K562 (cell line): ENCODE measurements around the gene OR2Z1. TPM values are rescaled to one million over a fixed set of nuclear protein-coding genes. Genes with fewer than 3 reads are reported as not detected.
A peak's percentile ranks its signal among the peaks of the same experiment; 100 is the strongest.

Experiments used
- BCL6 ChIP-seq: fragments of 250-450 bp; sonication (Bioruptor Pico); IDR thresholded peaks from 2 replicates; pipeline ENCODE4 v1.4.0; 2020
- CTBP1 ChIP-seq: fragments of 450-650 bp; IDR thresholded peaks from 2 replicates; pipeline ENCODE4 v1.6.1; 2016; ENCODE audit warnings: borderline replicate concordance
- DPF2 ChIP-seq: fragments of 450-650 bp; IDR thresholded peaks from 2 replicates; pipeline ENCODE4 v1.6.1; 2016
- FOXA1 ChIP-seq: fragments of 450-650 bp; IDR thresholded peaks from 2 replicates; pipeline ENCODE4 v1.6.1; 2016; ENCODE audit warnings: mild to moderate bottlenecking, borderline replicate concordance
- FOXJ2 ChIP-seq: fragments of 200-800 bp; sonication (Bioruptor generic); IDR thresholded peaks from 2 replicates; pipeline ENCODE4 v1.6.1; 2016; ENCODE audit warnings: missing genetic modification characterization, missing compliant biosample characterization
- GTF2A2 ChIP-seq: IDR thresholded peaks from 2 replicates; pipeline ENCODE4 v1.6.1; 2016; ENCODE audit warnings: mild to moderate bottlenecking, missing genetic modification characterization, missing compliant biosample characterization
- JUND ChIP-seq, 2 experiments: IDR thresholded peaks; 2 replicates in 1 of 2; 3 replicates in 1 of 2; pipeline ENCODE4 v1.6.1; 2011; ENCODE audit warnings: borderline replicate concordance in 2 of 2, low read depth in 2 of 2, low read length in 2 of 2, improper control_type of control experiment in 1 of 2, missing biosample characterization in 1 of 2, missing genetic modification characterization in 1 of 2, missing genetic modification reagents in 1 of 2
- LARP7 ChIP-seq: fragments of 450-650 bp; IDR thresholded peaks from 2 replicates; pipeline ENCODE4 v1.6.1; 2016
- MTA3 ChIP-seq: fragments of 450-650 bp; formaldehyde crosslinking; IDR thresholded peaks from 2 replicates; pipeline ENCODE4 v1.6.1; 2017; ENCODE audit warnings: mild to moderate bottlenecking, borderline replicate concordance
- NCOA1 ChIP-seq: fragments of 450-650 bp; IDR thresholded peaks from 2 replicates; pipeline ENCODE4 v1.6.1; 2016; ENCODE audit warnings: low read depth
- NFE2 ChIP-seq: IDR thresholded peaks from 2 replicates; pipeline ENCODE4 v1.6.1; 2014; ENCODE audit warnings: antibody characterized with exemption, low read depth
- NR2C2 ChIP-seq, 2 experiments: fragments of 200-800 bp in 1 of 2; sonication (Bioruptor generic) in 1 of 2; sonication (generic) in 1 of 2; formaldehyde crosslinking in 1 of 2; IDR thresholded peaks; 2 replicates each; pipeline versions ENCODE4 v1.6.1 to v1.8.0; 2016 to 2022; ENCODE audit warnings: mild to moderate bottlenecking in 1 of 2, missing compliant biosample characterization in 1 of 2, missing genetic modification characterization in 1 of 2, missing genetic modification reagents in 1 of 2
- NR3C1 ChIP-seq: sonication (generic); formaldehyde crosslinking; IDR thresholded peaks from 2 replicates; pipeline ENCODE4 v1.8.1; 2022; ENCODE audit warnings: missing genetic modification reagents
- POLR2G ChIP-seq: fragments of 200-400 bp; formaldehyde crosslinking; IDR thresholded peaks from 2 replicates; pipeline ENCODE4 v1.6.1; 2017; ENCODE audit warnings: low read depth, mild to moderate bottlenecking, antibody characterized with exemption, low read length, moderate library complexity
- SAFB2 ChIP-seq: fragments of 200-400 bp; formaldehyde crosslinking; IDR thresholded peaks from 2 replicates; pipeline ENCODE4 v1.6.1; 2018; ENCODE audit warnings: borderline replicate concordance, low read length, low read depth, moderate library complexity; ENCODE audit not compliant: severe bottlenecking
- SAP30 ChIP-seq: fragments of 200-600 bp; sonication (generic); IDR thresholded peaks from 2 replicates; pipeline ENCODE4 v1.6.1; 2012; ENCODE audit warnings: borderline replicate concordance, low read depth, mild to moderate bottlenecking, moderate library complexity, low read length, control low read depth, inconsistent platforms; ENCODE audit not compliant: insufficient read depth, poor library complexity, severe bottlenecking
- SIN3A ChIP-seq, 2 experiments: fragments of 150-350 bp in 1 of 2; IDR thresholded peaks; 2 replicates each; pipeline ENCODE4 v1.6.1; 2011 to 2016; ENCODE audit warnings: borderline replicate concordance in 2 of 2, low read depth in 2 of 2, low read length in 2 of 2, mild to moderate bottlenecking in 2 of 2, moderate library complexity in 2 of 2; ENCODE audit not compliant: control insufficient read depth in 1 of 2
- STAT5A ChIP-seq: IDR thresholded peaks from 2 replicates; pipeline ENCODE4 v1.6.1; 2012; ENCODE audit warnings: low read length, inconsistent platforms, borderline replicate concordance
- TCF7L2 ChIP-seq: fragments of 150-350 bp; IDR thresholded peaks from 2 replicates; pipeline ENCODE4 v1.6.1; 2016; ENCODE audit warnings: low read depth, mild to moderate bottlenecking, low read length, moderate library complexity
- ZNF239 ChIP-seq: fragments of 250-450 bp; sonication (Bioruptor Pico); IDR thresholded peaks from 2 replicates; pipeline ENCODE4 v1.4.0; 2020; ENCODE audit warnings: mild to moderate bottlenecking
- ZNF398 ChIP-seq: fragments of 250-450 bp; sonication (Bioruptor Pico); IDR thresholded peaks from 2 replicates; pipeline ENCODE4 v1.8.0; 2021; ENCODE audit warnings: moderate library complexity, mild to moderate bottlenecking, inconsistent platforms
- polyA plus RNA-seq, 8 experiments: library from polyadenylated mRNA; depleted of rRNA in 4 of 8; stranded (reverse) in 5 of 8; unstranded in 3 of 8; fragments of >200 nt; fragmentation: Nextera tagmentation in 2 of 8; fragmentation: Illumina TruSeq in 1 of 8; extraction: Ambion mirVana in 2 of 8; extraction: Trizol in 1 of 8; gene quantifications; 2 replicates each; pipeline versions ENCODE4 v1.2.1 to v1.2.3, GENCODE V29; 2011 to 2014; ENCODE audit warnings: inconsistent platforms in 1 of 8, missing spikeins in 1 of 8
- total RNA-seq, 7 experiments: library from RNA; depleted of rRNA in 6 of 7; stranded (reverse); fragments of >200 nt in 6 of 7; fragmentation: Illumina TruSeq in 2 of 7; extraction: Trizol in 2 of 7; gene quantifications; 2 replicates each; pipeline versions ENCODE4 v1.2.1 to v1.2.3, GENCODE V29; 2011 to 2021; ENCODE audit warnings: low replicate concordance in 1 of 7
- TF ChIP-seq, protein P1 (sequence below): fragments of 250-450 bp; sonication (Bioruptor Pico); IDR thresholded peaks from 2 replicates; pipeline ENCODE4 v1.4.0; 2020; ENCODE audit warnings: mild to moderate bottlenecking
- TF ChIP-seq, protein P2 (sequence below): fragments of 450-650 bp; IDR thresholded peaks from 2 replicates; pipeline ENCODE4 v1.6.1; 2017; ENCODE audit warnings: mild to moderate bottlenecking, moderate library complexity
- TF ChIP-seq, protein P3 (sequence below): fragments of 450-650 bp; IDR thresholded peaks from 2 replicates; pipeline ENCODE4 v1.6.1; 2016; ENCODE audit warnings: low read depth, mild to moderate bottlenecking, moderate library complexity

Gene OR2Z1
- total and polyA plus RNA-seq, 9 of the 15 experiments (the other 6 are each of a cell fraction or from before 2014, with no cell fraction given): 0.13 TPM; not detected in 8

GRCh38 chr19:8688930-8689329, 32.5 kb upstream of the OR2Z1 start (continued):
- TF ChIP-seq NR3C1 (CRISPR knock-in tag): no peak
- no peak for TF ChIP-seq GTF2A2 (tag)
- TF ChIP-seq DPF2: 0 out of 2 replicates have a peak, but pooled peaks have one; percentile 21
- TF ChIP-seq ZNF239 (CRISPR knock-in tag): no peak
- peak; percentile 74 for TF ChIP-seq NFE2
- no peak for TF ChIP-seq SIN3A (IDR thresholded peaks at IDR 0.05; ENCODE audit: borderline replicate concordance in 2 of 2, control insufficient read depth in 1 of 2, low read depth in 2 of 2, low read length in 2 of 2)
- no peak for TF ChIP-seq TCF7L2
- peak; percentile 73; the same call in 1 of the 2 replicates for TF ChIP-seq CTBP1
- peak; percentile 39; the same call in 1 of the 2 replicates for TF ChIP-seq STAT5A
- TF ChIP-seq JUND (IDR thresholded peaks at IDR 0.05; ENCODE audit: borderline replicate concordance, low read depth, low read length): peak; percentile 69
- peak; percentile 84; the same call in 1 of the 3 replicates for TF ChIP-seq JUND (tag; IDR thresholded peaks at IDR 0.05; ENCODE audit: borderline replicate concordance, low read depth, low read length)
- TF ChIP-seq, protein P1, sequence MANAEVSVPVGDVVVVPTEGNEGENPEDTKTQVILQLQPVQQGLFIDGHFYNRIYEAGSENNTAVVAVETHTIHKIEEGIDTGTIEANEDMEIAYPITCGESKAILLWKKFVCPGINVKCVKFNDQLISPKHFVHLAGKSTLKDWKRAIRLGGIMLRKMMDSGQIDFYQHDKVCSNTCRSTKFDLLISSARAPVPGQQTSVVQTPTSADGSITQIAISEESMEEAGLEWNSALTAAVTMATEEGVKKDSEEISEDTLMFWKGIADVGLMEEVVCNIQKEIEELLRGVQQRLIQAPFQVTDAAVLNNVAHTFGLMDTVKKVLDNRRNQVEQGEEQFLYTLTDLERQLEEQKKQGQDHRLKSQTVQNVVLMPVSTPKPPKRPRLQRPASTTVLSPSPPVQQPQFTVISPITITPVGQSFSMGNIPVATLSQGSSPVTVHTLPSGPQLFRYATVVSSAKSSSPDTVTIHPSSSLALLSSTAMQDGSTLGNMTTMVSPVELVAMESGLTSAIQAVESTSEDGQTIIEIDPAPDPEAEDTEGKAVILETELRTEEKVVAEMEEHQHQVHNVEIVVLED (CRISPR knock-in tag): no peak
- TF ChIP-seq FOXA1: no peak
- TF ChIP-seq, protein P2, sequence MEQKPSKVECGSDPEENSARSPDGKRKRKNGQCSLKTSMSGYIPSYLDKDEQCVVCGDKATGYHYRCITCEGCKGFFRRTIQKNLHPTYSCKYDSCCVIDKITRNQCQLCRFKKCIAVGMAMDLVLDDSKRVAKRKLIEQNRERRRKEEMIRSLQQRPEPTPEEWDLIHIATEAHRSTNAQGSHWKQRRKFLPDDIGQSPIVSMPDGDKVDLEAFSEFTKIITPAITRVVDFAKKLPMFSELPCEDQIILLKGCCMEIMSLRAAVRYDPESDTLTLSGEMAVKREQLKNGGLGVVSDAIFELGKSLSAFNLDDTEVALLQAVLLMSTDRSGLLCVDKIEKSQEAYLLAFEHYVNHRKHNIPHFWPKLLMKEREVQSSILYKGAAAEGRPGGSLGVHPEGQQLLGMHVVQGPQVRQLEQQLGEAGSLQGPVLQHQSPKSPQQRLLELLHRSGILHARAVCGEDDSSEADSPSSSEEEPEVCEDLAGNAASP: no peak
- TF ChIP-seq ZNF398 (CRISPR knock-in tag): no peak
- peak; percentile 68; the same call in 1 of the 2 replicates for TF ChIP-seq NCOA1
- no peak for TF ChIP-seq SAFB2
- no peak for TF ChIP-seq SAP30
- 0 out of 2 replicates have a peak, but pooled peaks have one; percentile 41 for TF ChIP-seq BCL6 (CRISPR knock-in tag)
- TF ChIP-seq NR2C2 (CRISPR knock-in tag; IDR thresholded peaks at IDR 0.05): no peak
- peak; percentile 52; the same call in 1 of the 2 replicates for TF ChIP-seq NR2C2 (tag; IDR thresholded peaks at IDR 0.05)
- TF ChIP-seq LARP7: no peak
- TF ChIP-seq, protein P3, sequence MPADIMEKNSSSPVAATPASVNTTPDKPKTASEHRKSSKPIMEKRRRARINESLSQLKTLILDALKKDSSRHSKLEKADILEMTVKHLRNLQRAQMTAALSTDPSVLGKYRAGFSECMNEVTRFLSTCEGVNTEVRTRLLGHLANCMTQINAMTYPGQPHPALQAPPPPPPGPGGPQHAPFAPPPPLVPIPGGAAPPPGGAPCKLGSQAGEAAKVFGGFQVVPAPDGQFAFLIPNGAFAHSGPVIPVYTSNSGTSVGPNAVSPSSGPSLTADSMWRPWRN: 0 out of 2 replicates have a peak, but pooled peaks have one; percentile 29
- TF ChIP-seq POLR2G: no peak
- TF ChIP-seq FOXJ2 (tag): no peak
- TF ChIP-seq MTA3: peak; percentile 58; the same call in 1 of the 2 replicates
